ENCODE data around the gene UBE3C. TPM values are rescaled to one million over a fixed set of nuclear protein-coding genes. Genes with fewer than 3 reads are reported as not detected.

Gene UBE3C
- total and polyA plus RNA-seq, 9 of the 15 experiments (the other 6 are each of a cell fraction or from before 2014, with no cell fraction given): 9.6 to 91.7 (median 75.4) TPM

- TF ChIP-seq, protein P1, sequence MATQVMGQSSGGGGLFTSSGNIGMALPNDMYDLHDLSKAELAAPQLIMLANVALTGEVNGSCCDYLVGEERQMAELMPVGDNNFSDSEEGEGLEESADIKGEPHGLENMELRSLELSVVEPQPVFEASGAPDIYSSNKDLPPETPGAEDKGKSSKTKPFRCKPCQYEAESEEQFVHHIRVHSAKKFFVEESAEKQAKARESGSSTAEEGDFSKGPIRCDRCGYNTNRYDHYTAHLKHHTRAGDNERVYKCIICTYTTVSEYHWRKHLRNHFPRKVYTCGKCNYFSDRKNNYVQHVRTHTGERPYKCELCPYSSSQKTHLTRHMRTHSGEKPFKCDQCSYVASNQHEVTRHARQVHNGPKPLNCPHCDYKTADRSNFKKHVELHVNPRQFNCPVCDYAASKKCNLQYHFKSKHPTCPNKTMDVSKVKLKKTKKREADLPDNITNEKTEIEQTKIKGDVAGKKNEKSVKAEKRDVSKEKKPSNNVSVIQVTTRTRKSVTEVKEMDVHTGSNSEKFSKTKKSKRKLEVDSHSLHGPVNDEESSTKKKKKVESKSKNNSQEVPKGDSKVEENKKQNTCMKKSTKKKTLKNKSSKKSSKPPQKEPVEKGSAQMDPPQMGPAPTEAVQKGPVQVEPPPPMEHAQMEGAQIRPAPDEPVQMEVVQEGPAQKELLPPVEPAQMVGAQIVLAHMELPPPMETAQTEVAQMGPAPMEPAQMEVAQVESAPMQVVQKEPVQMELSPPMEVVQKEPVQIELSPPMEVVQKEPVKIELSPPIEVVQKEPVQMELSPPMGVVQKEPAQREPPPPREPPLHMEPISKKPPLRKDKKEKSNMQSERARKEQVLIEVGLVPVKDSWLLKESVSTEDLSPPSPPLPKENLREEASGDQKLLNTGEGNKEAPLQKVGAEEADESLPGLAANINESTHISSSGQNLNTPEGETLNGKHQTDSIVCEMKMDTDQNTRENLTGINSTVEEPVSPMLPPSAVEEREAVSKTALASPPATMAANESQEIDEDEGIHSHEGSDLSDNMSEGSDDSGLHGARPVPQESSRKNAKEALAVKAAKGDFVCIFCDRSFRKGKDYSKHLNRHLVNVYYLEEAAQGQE (IDR thresholded peaks at IDR 0.05; ENCODE audit: borderline replicate concordance): peak; percentile 58; the same call in 1 of the 2 replicates
- TF ChIP-seq, protein P1 (CRISPR knock-in tag; IDR thresholded peaks at IDR 0.05; ENCODE audit: low read depth): no peak
- TF ChIP-seq, protein P2, sequence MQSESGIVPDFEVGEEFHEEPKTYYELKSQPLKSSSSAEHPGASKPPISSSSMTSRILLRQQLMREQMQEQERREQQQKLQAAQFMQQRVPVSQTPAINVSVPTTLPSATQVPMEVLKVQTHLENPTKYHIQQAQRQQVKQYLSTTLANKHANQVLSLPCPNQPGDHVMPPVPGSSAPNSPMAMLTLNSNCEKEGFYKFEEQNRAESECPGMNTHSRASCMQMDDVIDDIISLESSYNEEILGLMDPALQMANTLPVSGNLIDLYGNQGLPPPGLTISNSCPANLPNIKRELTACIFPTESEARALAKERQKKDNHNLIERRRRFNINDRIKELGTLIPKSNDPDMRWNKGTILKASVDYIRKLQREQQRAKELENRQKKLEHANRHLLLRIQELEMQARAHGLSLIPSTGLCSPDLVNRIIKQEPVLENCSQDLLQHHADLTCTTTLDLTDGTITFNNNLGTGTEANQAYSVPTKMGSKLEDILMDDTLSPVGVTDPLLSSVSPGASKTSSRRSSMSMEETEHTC (IDR thresholded peaks at IDR 0.05): no peak
- no peak for TF ChIP-seq ZFX (CRISPR knock-in tag; IDR thresholded peaks at IDR 0.05)
- 0 out of 2 replicates have a peak, but pooled peaks have one; percentile 26 for TF ChIP-seq ZZZ3 (IDR thresholded peaks at IDR 0.05)
- TF ChIP-seq CREM (IDR thresholded peaks at IDR 0.05; ENCODE audit: low read depth): peak; percentile 40; the same call in 1 of the 2 replicates
- no peak for TF ChIP-seq ZNF140 (CRISPR knock-in tag; IDR thresholded peaks at IDR 0.05)
- TF ChIP-seq CTCFL (IDR thresholded peaks at IDR 0.05; ENCODE audit: borderline replicate concordance, insufficient read depth, low read depth, low read length, poor library complexity, severe bottlenecking): peak; percentile 30
- peak; percentile 61 for TF ChIP-seq JUND (IDR thresholded peaks at IDR 0.05; ENCODE audit: borderline replicate concordance, low read depth, low read length)
- peak; percentile 54; the same call in 1 of the 3 replicates for TF ChIP-seq JUND (tag; IDR thresholded peaks at IDR 0.05; ENCODE audit: borderline replicate concordance, low read depth, low read length)
- peak; percentile 56 for TF ChIP-seq ATF7 (IDR thresholded peaks at IDR 0.05)
- no peak for TF ChIP-seq FUS (optimal IDR thresholded peaks at IDR 0.05; ENCODE audit: low read depth, low read length)
- peak; percentile 51 to 59 for TF ChIP-seq RAD21 (CRISPR knock-in tag; conservative IDR thresholded peaks at IDR 0.05 in 1 of 2, IDR thresholded peaks at IDR 0.05 in 1 of 2)
These were observed 112.0 kb downstream of the UBE3C start (continued) for GRCh38 chr7:157250605-157251228.

Measured in K562 (cell line).